ENCODE measurements around the gene ERC2. TPM values are rescaled to one million over a fixed set of nuclear protein-coding genes. Genes with fewer than 3 reads are reported as not detected.

Gene ERC2
- total RNA-seq, 2 donors from 2014 or later: 0.33 to 1.2 TPM

DNA sequence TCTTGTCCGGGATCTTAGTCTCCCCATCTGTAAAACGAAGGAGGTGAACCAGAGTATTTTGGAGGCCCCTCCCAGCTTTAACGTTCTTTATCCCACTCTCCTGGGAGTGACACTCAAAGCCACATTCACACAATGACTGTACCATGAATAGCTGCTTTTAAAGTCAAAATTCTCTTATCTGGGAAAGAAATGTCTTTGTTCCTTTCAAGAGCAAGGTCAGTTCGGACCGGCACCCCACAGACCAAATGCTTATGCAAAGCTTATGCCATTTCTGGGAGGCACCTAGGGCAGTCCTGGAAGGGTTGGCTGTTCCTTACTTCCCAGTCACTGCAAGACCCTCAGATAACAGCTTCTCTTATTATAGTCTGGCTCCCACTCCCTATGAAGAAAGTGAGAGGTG lies 927.7 kb downstream of the ERC2 start:
- ATAC-seq (no peak), DNase-seq (ENCODE audit: low spot score) (no peak)
- no peaks in the 10 kb centered on the region for H3K27me3 Mint-ChIP-seq
- no peak overlapping the region for H3K4me3 Mint-ChIP-seq
- H3K4me1 Mint-ChIP-seq (ENCODE audit: low read depth in 2 of 2): no peaks in the 10 kb centered on the region
- H3K27ac Mint-ChIP-seq: no peak overlapping the region
- no peaks in the 10 kb centered on the region for H3K36me3 Mint-ChIP-seq
- H3K9me3 Mint-ChIP-seq: no peaks in the 10 kb centered on the region

DNA sequence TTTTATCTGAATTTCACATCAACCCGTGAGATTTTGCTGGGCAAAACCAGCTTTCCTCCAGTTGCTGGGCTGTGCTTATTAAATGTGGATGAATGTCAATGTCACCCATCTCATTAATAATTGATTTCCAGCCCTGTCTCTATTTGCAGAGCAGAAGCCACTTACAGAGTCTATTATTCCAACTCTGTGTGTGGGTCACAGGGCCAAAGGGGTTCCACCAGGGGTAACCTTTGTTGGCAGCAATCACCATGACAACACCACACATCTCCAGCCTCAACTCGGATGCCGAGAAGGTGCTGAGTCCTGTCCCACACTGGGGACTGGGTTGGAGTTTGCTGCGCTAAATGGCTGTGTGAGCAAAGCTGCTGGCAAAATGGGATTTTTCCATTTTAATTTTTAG lies 930.1 kb downstream of the ERC2 start:
- Mint-ChIP-seq H3K27ac (no peak overlapping the region), H3K9me3 (no peaks in the 10 kb centered on the region), H3K27me3 (no peaks in the 10 kb centered on the region), H3K4me1 (ENCODE audit: low read depth in 2 of 2) (no peaks in the 10 kb centered on the region), H3K4me3 (no peak overlapping the region), H3K36me3 (no peaks in the 10 kb centered on the region)
- ATAC-seq: no peak
- DNase-seq (ENCODE audit: low spot score): no peak

DNA sequence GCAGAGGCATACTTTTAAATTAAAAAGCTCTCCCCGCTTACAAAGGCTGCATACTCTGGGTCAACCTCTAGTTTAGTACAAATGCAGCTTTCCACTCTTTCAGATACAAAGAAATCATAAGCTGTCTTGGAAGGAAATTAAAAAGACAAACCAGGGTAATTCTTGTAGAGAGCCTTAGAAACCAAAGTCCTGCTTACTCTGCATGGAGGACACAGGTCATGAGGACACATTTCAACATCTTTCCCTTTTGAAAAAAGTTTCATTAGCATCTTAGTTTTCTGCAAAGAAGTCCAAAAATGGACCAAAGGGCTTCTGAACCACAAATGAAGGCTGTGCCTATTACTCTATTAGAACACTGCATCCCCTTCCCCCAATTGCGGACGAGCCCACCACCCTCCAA lies 930.7 kb downstream of the ERC2 start:
- no peak overlapping the region for H3K27ac Mint-ChIP-seq
- H3K36me3 Mint-ChIP-seq: no peaks in the 10 kb centered on the region
- ATAC-seq: no peak
- H3K4me3 Mint-ChIP-seq: no peak overlapping the region
- no peaks in the 10 kb centered on the region for H3K27me3 Mint-ChIP-seq
- no peak for DNase-seq (ENCODE audit: low spot score)
- no peaks in the 10 kb centered on the region for H3K4me1 Mint-ChIP-seq (ENCODE audit: low read depth in 2 of 2)
- H3K9me3 Mint-ChIP-seq: no peaks in the 10 kb centered on the region

DNA sequence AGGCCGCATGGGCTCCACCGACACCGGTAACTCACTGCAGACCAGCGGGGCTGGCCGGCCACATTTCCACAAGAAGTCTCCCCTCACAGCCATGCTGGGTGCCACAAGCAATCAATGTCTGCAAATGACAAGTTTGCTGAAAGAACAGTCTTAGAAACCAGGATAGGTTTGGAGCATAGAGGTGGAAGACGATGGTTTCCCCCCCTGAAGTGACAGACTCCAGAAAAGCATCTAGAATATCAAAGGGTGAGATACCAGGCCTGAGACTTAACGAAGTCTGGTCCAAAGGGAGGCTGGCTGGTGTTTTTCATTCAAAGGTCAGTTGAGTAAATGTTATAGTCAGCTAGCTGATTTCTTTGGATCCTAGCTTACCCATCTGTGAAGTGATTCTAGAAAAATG lies 931.1 kb downstream of the ERC2 start:
- Mint-ChIP-seq H3K27ac (no peak overlapping the region), H3K4me1 (ENCODE audit: low read depth in 2 of 2) (no peaks in the 10 kb centered on the region), H3K27me3 (no peaks in the 10 kb centered on the region), H3K4me3 (no peak overlapping the region), H3K9me3 (no peaks in the 10 kb centered on the region), H3K36me3 (no peaks in the 10 kb centered on the region)
- no peak for DNase-seq (ENCODE audit: low spot score)
- no peak for ATAC-seq

DNA sequence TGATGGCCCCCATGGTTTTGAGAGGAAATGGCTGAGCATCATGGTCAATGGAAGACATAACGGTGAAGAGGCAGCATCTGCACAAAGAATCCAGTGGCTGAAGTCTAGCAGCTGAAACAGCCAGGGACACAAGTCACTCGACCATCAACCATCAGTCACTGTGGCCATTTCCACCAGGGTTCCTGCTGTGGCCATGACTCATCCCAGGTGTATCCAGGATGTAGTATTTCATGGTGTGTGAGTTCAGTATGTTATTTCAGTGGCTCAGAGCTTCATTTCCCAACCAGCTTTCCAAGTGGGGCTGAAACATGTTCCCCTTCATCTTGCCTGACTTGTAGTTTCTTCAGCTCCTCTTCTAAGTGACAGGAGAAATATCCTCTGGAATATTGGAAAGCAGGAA lies 933.4 kb downstream of the ERC2 start:
- Mint-ChIP-seq H3K27me3 (no peaks in the 10 kb centered on the region), H3K4me1 (ENCODE audit: low read depth in 2 of 2) (no peaks in the 10 kb centered on the region), H3K27ac (no peak overlapping the region), H3K36me3 (no peaks in the 10 kb centered on the region), H3K4me3 (no peak overlapping the region), H3K9me3 (no peaks in the 10 kb centered on the region)
- ATAC-seq: no peak
- DNase-seq (ENCODE audit: low spot score): no peak

DNA sequence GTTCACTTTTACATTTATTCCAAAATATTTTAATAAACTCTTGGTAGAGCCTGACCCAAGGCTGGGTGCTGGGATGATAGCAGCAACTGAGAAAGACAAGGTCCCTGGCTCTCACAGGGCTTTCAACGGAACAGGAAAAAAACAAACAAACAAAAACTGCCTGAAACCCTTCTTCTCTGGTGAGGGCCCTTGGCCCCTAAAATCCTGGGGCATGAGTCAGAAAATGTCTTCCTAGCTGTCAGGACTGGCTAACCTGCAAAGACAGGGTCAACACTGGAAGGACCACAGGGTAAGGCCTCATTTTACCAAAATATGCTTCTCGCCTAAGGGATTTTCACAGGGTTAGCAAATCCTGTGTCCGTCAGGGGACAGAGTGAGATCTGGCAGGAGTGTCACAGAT lies 935.5 kb downstream of the ERC2 start:
- Mint-ChIP-seq H3K27ac (no peak overlapping the region), H3K4me3 (no peak overlapping the region), H3K9me3 (no peaks in the 10 kb centered on the region), H3K4me1 (ENCODE audit: low read depth in 2 of 2) (no peaks in the 10 kb centered on the region), H3K36me3 (no peaks in the 10 kb centered on the region), H3K27me3 (no peaks in the 10 kb centered on the region)
- no peak for DNase-seq (ENCODE audit: low spot score)
- no peak for ATAC-seq

DNA sequence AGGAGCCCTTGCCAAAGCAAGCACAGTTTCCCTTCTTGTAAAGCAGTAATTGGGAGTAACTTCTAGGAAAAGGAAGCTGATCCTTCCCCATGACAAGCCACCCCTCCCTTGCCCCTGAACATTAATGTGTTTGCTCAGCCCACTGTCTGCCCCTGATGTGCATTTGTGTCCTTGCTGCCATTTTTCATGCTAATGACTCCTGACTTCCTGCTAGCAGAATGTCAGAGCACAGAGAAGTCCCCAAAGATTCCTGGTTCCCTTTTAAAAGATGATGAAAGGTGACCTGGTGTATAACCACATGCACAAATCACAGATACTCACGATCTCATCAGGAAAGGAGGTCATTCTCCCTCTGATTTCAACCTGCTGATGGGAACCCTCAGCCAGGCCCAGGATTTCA lies 936.9 kb downstream of the ERC2 start:
- Mint-ChIP-seq H3K36me3 (no peaks in the 10 kb centered on the region), H3K4me1 (ENCODE audit: low read depth in 2 of 2) (no peaks in the 10 kb centered on the region), H3K27ac (no peak overlapping the region), H3K27me3 (no peaks in the 10 kb centered on the region), H3K4me3 (no peak overlapping the region), H3K9me3 (no peaks in the 10 kb centered on the region)
- DNase-seq (ENCODE audit: low spot score) (no peak), ATAC-seq (no peak)

DNA sequence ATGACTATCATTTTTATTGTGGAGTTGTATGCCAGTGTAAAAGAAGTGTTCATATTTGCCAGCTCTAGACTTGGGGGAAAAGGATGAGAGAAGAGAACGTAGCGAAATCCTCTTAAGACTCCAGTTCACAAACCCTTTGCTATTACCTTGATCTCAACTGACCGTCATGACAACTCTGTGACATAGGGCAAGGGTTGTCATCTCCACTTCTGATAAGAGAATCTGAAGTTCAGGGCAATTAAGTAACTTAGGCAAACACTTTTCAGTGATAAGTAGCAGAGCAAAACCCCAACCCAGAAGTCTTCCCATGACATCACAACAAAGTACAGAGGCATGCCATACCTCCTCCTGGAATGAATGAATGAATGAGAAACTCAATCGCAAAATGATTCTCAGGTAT lies 940.9 kb downstream of the ERC2 start:
- Mint-ChIP-seq H3K9me3 (peaks cover 5% of the 10 kb centered on the region), H3K4me1 (ENCODE audit: low read depth in 2 of 2) (no peaks in the 10 kb centered on the region), H3K27me3 (no peaks in the 10 kb centered on the region), H3K4me3 (no peak overlapping the region), H3K27ac (no peak overlapping the region), H3K36me3 (no peaks in the 10 kb centered on the region)
- no peak for DNase-seq (ENCODE audit: low spot score)
- no peak for ATAC-seq

DNA sequence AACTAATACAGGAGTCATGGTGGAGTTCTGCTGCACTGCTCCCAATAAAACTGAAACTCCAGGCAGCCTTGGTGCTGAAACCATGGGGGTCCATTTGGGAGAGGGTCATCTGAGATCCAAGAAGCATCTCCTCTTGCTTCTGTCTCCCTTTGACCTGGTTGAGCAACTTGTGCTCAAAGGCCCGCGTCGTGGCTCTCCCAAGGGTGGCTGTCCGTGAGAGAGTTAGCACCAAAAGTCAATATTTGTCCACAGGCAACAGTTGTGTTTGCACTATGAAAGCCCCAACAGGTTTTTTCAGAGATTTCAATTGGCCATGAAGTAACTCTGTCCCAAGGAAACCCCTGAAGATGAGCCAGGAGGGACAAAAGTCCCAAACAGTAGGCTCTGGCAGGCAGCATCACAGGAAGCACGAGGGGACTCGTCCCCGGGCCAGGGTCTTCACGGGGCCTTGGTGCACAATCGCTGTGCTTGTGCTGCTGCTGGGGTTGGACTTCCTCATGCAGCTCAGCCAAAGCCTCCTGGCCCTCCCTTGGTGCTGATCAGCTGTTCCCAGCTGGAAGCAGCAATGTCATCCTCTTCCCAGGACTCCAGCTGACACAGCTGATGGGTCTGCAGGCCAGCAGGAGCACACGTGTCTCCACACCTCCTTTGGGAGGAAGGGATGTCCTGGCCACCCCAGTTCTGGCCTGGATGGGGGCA lies 941.8 kb downstream of the ERC2 start:
- DNase-seq (ENCODE audit: low spot score) (no peak), ATAC-seq (no peak)
- H3K9me3 Mint-ChIP-seq: peaks cover 5% of the 10 kb centered on the region
- no peak overlapping the region for H3K27ac Mint-ChIP-seq
- H3K36me3 Mint-ChIP-seq: no peaks in the 10 kb centered on the region
- no peaks in the 10 kb centered on the region for H3K4me1 Mint-ChIP-seq (ENCODE audit: low read depth in 2 of 2)
- no peaks in the 10 kb centered on the region for H3K27me3 Mint-ChIP-seq
- no peak overlapping the region for H3K4me3 Mint-ChIP-seq

DNA sequence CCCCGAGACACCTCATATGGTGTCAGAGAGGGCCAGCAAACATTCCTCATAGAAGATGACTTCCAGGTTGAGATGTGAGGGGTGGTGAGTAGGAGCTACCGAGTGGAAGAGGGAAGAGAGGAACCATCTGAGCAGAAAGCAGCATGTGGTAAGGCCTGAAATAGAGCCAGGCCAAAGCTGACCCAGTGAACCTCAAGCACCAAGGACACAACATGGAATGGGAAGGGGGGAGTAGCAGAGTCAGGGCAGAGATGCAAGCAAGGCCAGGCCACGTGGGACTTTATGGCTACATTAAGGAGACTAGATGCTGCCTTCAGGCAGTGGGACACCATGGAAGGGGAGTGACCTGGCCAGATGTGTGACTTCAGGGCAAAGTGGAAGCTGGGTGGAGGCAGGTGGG lies 942.8 kb downstream of the ERC2 start:
- no peak for ATAC-seq
- Mint-ChIP-seq H3K27ac (no peak overlapping the region), H3K4me3 (no peak overlapping the region), H3K27me3 (no peaks in the 10 kb centered on the region), H3K4me1 (ENCODE audit: low read depth in 2 of 2) (no peaks in the 10 kb centered on the region), H3K9me3 (peaks cover 5% of the 10 kb centered on the region), H3K36me3 (no peaks in the 10 kb centered on the region)
- DNase-seq (ENCODE audit: low spot score): no peak

DNA sequence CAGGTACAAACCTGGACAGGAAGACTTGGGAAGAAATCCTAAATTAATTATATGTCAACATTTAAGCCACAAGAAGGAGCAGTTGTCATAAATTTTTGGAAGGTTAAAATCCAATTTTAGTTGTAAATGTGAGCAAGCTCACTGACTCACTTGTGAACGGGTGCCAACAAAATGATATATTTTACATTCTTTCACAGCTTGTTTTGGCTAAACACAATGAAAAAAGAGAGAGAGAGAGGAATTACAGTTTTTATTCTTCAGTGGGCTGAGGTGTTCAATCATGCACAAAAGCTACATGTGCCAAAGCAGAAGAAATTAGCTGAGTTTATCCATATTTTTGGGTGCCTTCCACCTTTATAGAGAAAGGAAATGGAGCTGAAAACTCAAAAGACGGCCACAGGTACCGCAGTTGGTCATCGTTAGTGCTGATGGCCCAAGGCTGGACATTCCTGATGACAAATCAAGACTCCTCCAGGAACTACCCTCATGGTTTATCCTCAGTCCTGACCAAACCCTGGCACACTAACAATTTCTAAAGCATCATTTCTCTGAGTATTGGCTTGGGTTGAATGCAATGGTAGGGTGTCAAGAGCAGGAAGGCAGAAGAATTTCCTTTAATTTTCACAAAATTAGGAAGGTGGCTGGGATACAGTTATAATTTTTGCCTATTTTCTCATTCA lies 943.6 kb downstream of the ERC2 start:
- Mint-ChIP-seq H3K27me3 (no peaks in the 10 kb centered on the region), H3K9me3 (peaks cover 5% of the 10 kb centered on the region), H3K36me3 (no peaks in the 10 kb centered on the region), H3K27ac (no peak overlapping the region), H3K4me3 (no peak overlapping the region), H3K4me1 (ENCODE audit: low read depth in 2 of 2) (no peaks in the 10 kb centered on the region)
- ATAC-seq: no peak
- no peak for DNase-seq (ENCODE audit: low spot score)

DNA sequence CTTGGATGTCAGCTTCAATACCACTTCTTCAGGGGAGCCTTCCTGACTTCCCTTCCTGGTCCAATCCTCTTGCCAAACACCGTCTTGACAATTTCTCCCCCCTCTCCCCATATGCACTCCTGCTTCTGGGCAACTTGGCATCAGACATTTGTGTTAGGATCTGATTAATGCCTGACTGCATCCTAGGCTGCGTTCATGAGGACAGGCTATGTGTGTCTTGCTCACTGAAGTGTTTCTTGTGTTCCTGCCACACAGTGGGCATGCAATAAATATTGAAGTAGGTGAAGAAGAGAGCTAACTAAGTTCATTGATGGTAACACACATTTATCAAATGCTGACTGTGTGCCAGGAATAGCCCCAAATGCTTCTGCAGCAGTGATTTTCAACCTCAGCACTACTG lies 944.8 kb downstream of the ERC2 start:
- Mint-ChIP-seq H3K4me1 (ENCODE audit: low read depth in 2 of 2) (no peaks in the 10 kb centered on the region), H3K27ac (no peak overlapping the region)
- no peak for ATAC-seq

DNA sequence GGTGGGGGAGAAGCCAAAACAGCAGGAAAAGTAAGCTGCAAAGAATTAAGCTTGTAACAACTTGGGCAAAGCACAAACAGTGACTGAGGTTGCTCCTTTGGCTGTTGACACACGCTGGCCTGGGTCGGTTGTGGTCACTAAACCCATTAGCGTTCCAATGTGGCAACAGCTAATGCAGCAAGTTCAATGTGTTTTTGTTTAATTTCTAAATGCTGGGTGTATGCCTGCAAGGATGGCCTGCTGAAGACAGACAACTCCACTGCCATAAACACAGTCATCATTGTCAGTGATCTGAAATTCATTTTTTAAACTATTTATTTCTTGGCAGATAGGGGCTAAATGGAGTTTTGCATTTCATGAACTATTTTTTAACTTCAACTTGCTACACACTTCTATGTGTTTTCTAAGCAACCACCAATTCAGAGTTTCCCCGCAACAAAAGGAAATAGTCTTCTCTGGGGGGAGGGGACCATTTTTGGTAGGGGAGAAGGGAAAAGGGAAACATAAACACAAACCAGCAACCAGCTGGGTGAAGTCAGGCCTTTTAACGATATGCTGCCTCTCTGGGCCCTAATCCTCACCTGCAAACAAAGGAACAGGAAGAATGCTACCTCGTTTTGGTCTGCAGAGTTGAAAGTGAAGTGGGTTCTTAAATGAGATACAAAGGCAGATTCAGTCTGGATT lies 946.4 kb downstream of the ERC2 start:
- H3K9me3 Mint-ChIP-seq: peaks cover 5% of the 10 kb centered on the region
- H3K4me3 Mint-ChIP-seq: no peak overlapping the region
- ATAC-seq (no peak), DNase-seq (ENCODE audit: low spot score) (no peak)
- no peaks in the 10 kb centered on the region for H3K36me3 Mint-ChIP-seq
- H3K27ac Mint-ChIP-seq: no peak overlapping the region
- H3K4me1 Mint-ChIP-seq (ENCODE audit: low read depth in 2 of 2): no peaks in the 10 kb centered on the region
- no peaks in the 10 kb centered on the region for H3K27me3 Mint-ChIP-seq

More for the DNA sequence above, 944.8 kb downstream of the ERC2 start:
- Mint-ChIP-seq H3K36me3 (no peaks in the 10 kb centered on the region), H3K4me3 (no peak overlapping the region), H3K9me3 (peaks cover 5% of the 10 kb centered on the region), H3K27me3 (no peaks in the 10 kb centered on the region)
- DNase-seq (ENCODE audit: low spot score): no peak

DNA sequence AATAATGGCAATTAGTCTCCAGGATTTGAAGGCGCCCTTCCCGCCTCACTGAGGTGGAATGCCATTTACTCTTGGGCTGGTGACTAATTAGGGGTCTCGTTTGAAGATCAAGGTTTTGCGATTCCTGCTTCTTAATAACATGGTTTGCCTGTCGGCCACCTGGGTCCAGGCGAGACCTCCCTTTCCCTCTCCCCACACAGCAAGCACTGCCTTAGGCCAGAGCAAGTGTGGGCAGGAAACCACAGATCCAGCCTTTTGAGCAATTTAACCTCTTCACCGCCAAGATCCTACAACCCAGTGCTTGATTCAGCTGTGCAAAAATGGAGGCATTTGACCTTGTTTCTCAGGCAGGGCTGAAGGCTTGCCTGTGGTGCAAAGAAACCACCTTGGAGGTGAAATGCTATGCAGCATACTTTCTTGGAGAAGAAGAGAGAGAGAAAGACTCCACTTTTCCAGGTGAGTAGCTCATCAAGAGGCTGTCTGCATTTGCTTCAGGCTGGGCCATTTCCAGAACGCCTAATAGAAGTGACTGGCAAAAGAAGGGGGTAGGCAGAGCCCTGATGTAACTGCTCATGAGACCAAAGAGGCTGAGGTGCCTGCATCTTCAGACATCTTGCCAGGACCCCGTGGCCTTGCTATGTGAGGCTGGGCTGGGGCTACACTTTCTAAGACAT lies 947.1 kb downstream of the ERC2 start:
- Mint-ChIP-seq H3K4me1 (ENCODE audit: low read depth in 2 of 2) (no peaks in the 10 kb centered on the region), H3K9me3 (peaks cover 5% of the 10 kb centered on the region), H3K36me3 (no peaks in the 10 kb centered on the region), H3K4me3 (no peak overlapping the region), H3K27me3 (no peaks in the 10 kb centered on the region), H3K27ac (no peak overlapping the region)
- ATAC-seq (no peak), DNase-seq (ENCODE audit: low spot score) (no peak)
